ENCODE measurements around the gene SSMEM1.
"Not testable (repeated sequence)": the region's sequence is repeated elsewhere in the genome, so short reads cannot be mapped to it uniquely, and the experiment has no call there.

Gene SSMEM1

GRCh38 chr7:130216025-130216424, 8.4 kb downstream of the SSMEM1 start:
- no peak for DNase-seq

- no peak for DNase-seq
Observed at GRCh38 chr7:130216750-130217149, 9.1 kb downstream of the SSMEM1 start.

GRCh38 chr7:130218806-130219620, 11.4 kb downstream of the SSMEM1 start:
- DNase-seq, result no peak

DNA sequence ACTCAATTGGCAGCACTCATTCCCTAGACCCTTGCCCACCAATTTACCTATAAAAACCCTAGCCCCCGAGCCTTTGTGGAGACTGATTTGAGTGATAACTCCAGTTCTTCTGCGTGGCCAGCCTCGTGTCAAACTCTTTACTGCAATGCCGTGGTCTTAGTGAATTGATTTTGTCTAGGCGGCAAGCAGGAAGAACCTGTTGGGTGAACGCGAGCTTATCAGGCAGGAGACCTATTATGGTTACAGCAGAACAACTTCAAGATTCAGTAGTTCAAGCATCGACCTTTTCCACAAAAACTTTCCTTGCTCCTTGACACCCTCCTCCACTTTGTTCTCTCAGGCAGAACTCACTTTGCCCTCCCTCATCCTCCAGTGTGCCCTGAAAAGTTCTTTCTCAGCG, 12.2 kb downstream of the SSMEM1 start:
- DNase-seq, result no peak

DNA sequence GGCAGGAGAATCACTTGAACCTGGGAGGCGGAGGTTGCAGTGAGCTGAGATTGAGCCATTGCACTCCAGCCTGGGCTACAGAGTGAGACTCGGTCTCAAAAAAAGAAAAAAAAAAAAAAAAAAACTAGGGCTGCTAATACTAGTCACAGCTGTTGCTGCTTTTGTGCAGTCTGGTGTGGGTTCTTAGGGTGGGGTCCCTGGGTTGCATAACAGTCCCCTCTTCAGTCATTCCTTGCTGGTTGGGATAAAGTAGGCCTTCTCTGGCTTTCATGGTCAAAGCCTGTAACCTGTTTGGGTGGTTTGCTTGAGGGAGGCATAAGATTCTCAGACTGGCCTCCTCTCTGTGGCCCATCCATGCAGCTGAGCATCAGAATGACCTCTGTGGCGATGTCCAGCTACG, 14.1 kb downstream of the SSMEM1 start:
- DNase-seq, result no peak

DNA sequence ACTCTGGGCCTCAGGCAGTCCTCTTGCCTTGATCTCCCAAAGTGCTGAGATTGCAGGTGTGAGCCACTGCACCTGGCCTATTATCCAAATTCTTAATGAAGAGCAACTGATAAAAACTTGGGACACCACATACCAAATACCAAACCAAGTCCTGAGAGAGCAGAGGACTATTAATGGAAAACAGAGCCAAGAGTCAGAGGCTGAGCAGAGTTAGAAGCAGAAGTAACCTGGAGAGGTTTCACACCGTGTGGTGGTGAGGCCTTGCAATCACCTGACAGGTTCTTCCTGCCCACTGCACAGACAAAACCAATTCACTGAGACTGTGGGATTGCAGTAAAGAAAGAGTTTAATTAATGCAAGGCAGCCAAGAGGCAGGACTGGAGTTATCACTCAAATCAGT, 16.0 kb downstream of the SSMEM1 start:
- no peak for DNase-seq

GRCh38 chr7:130224210-130224609, 16.6 kb downstream of the SSMEM1 start:
- DNase-seq, result no peak

DNA sequence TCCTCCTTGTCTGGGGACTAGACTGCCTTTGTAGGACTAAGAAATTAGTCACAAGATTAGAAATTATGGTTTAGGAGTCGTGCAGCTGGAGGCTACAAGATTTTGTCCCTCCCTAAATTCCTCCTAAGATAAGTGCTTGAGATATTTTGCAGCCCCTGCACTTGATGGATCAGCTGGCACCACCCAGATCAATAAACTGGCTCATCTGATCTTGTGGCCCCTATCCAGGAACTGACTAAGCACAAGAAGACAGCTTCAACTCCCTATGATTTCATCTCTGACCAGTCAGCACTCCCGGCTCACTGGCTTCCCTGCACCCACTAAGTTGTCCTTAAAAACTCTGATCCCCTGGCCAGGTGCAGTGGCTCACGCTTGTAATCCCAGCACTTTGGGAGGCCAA, 17.3 kb downstream of the SSMEM1 start:
- DNase-seq, result not testable (repeated sequence)

DNA sequence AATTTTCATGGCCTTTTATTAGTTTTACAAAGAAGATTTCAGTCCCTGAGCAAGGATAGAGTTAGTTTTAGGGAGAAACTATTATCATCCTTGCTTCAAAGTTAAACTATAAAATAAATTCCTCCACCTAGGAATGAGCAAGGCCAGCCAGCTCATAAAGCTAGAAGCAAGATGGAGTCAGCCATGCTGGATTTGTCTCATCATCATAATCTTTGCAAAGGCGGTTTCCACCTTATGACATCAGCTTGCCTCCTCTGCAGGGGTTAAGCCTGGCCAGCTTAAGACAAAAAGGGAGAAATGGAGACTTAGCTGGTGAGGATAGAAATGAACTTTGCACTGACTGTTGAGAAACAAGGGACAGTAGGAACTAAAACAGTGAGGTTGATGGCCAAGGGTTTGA, 18.7 kb downstream of the SSMEM1 start:
- DNase-seq, result no peak

DNA sequence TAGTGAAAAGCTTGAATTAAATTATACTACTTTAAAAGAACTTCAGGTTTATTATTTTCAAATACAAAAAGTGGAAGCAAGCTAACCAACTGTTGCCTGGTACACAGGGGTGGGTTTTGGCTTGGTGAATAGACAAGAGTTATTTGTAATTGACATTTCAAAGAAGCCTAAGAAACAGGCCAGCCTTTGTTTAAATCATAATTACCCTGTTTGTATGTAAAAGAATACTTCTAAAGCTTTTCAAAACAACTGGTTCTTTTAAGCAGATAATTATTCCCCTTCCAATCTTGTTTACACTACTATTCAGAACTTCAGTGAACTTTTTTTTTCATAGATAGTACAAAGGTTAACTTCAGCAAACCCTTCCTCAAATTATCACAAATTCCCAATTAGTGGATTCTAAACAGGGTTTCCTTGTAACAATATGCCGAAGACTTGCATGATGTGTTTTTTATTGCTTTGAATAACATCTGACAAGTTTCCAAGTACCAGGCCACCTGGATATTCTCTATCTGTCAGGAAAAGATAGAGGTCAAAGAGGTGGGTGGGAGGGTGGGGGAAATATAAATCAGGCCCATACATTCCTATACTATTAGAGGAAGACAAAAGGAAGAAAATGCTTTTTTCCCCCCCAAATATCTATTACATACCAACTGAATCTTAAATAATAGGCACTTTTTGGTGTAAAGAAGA, 20.4 kb downstream of the SSMEM1 start:
- DNase-seq, result no peak

GRCh38 chr7:130228840-130229502, 21.3 kb downstream of the SSMEM1 start:
- no peak for DNase-seq

- DNase-seq, result not testable (repeated sequence)
Observed at GRCh38 chr7:130229981-130230380, 22.3 kb downstream of the SSMEM1 start.

GRCh38 chr7:130231792-130232191, 24.1 kb downstream of the SSMEM1 start:
- DNase-seq, result no peak

GRCh38 chr7:130232209-130232608, 24.5 kb downstream of the SSMEM1 start:
- no peak for DNase-seq

DNA sequence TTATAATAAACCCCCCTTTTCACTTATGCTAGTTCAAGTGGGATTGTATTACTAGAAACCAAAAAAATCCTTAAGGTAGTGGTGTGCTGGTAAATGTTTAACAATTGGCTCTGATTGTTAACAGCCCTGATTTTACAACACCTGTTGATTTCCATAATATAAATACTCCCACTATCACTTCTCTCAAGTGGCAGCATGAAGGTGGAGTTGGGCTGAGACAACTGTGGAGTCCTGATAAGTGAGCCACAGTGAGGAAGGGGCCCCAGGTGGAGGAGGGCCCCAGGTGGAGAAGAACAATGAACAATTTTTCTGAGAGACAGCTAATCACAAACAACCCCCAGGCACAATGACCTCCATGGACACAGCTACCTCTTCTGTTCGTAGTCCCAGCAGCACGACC, 26.4 kb downstream of the SSMEM1 start:
- no peak for DNase-seq

DNA sequence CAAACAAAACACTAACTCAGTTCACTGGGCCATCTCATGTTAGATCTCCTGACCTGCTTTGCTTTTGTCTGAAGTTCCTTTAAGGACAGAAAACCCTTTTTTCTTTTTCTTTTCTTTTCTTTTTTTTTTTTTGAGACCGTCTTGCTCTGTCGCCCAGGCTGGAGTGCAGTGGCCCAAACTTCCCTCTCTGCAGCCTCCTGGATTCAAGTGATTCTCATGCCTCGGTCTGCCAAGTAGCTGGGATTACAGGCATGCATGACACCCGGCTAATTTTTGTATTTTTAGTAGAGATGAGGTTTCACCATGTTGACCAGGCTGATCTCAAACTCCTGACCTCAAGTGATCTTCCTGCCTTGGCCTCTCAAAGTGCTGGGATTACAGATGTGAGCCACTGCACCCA, 28.7 kb downstream of the SSMEM1 start:
- DNase-seq, result not testable (repeated sequence)

DNA sequence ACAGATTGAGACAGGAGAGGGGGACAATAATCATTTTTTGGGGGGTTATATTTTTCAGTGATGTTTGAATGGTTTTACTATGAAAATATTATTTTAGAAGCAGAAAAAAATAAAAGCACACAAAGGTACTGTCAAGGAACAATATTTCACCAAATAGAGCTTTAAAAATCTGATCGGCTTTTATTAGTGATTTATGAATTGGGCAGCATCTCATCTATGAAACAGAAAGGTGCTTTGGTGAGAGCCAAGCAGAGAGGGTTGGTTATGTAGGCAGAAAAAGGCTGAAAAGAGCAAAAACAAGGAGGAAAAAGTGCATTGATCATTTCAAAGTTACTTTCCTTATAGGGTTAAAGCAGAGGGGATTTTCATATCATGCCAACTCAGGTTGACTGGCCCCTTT, 32.6 kb downstream of the SSMEM1 start:
- no peak for DNase-seq

- no peak for DNase-seq
Observed at GRCh38 chr7:130242198-130243014, 34.7 kb downstream of the SSMEM1 start.

- peak; percentile 71 for DNase-seq
Observed at GRCh38 chr7:130243486-130243885, 35.8 kb downstream of the SSMEM1 start.

DNA sequence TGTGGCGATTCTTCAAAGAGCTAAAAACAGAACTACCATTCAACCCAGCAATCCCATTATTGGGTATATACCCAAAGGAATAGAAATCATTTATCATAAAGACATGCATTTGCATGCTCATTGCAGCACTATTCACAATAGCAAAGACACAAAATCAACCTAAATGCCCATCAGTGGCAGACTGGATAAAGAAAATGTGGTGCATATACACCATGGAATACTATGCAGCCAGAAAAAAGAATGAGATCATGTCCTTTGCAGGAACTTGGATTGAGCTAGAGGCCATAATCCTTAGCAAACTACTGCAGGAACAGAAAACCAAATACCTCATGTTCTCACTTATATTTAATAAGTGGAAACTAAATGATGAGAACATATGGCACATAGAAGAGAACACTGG, 38.8 kb downstream of the SSMEM1 start:
- not testable (repeated sequence) for DNase-seq

DNA sequence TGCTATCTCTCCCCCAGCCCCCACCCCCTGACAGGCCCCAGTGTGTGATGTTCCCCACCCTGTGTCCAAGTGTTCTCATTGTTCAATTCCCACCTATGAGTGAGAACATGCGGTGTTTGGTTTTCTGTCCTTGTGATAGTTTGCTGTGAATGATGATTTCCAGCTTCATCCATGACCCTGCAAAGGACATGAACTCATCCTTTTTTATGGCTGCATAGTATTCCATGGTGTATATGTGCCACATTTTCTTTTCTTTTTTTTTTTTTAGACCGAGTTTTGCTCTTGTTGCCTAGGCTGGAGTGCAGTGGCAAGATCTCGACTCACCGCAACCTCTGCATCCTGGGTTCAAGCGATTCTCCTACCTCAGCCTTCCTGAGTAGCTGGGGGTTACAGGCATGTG, 41.2 kb downstream of the SSMEM1 start:
- not testable (repeated sequence) for DNase-seq

- DNase-seq, result not testable (repeated sequence)
Observed at GRCh38 chr7:130249626-130250025, 42.0 kb downstream of the SSMEM1 start.

DNA sequence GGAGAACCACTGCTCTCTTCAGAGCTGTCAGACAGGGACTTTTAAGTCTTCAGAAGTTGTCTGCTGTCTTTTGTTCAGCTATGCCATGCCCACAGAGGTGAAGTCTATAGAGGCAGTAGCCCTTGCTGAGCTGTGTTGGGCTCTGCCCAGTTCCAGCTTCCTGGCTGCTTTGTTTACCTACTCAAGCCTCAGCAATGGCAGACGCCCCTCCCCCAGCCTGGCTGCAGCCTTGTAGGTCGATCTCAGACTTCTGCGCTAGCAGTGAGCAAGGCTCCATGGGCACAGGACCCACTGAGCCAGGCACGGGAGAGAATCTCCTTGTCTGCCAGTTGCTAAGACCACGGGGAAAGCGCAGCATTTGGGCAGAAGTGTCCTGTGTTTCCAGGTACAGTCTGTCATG, 46.9 kb downstream of the SSMEM1 start:
- DNase-seq, result no peak
